A673 (cell line): ENCODE measurements around the gene CFL1. TPM values are rescaled to one million over a fixed set of nuclear protein-coding genes. Genes with fewer than 3 reads are reported as not detected.

Experiments used
- BruUV-seq: library from RNA; stranded (reverse); fragments of 400-500 nt; replicated peaks from 2 replicates; lab custom pipeline; 2021; lab: Mats Ljungman, UMichigan
- CTCF ChIA-PET: fragments of 300-600 bp; sonication (Branson Sonifier 250); formaldehyde crosslinking; loops from one replicate; lab custom pipeline; 2022; ENCODE audit warnings: antibody characterized with exemption; lab: Charles Lee
- POLR2A ChIA-PET: fragments of 300-600 bp; sonication (Branson Sonifier 250); formaldehyde crosslinking; loops from one replicate; lab custom pipeline; 2022; ENCODE audit warnings: antibody characterized with exemption; ENCODE audit not compliant: low non-redundant PET; lab: Charles Lee
- DNase-seq: peaks from one replicate; pipeline ENCODE4 v3.0.0-alpha.2; 2015; ENCODE audit warnings: low spot score
- H3K27ac ChIP-seq: fragments of 200-600 bp; sonication (generic); 2 replicates; pipeline ENCODE4 v1.5.1; 2016; ENCODE audit warnings: mixed run types, low read depth, mild to moderate bottlenecking, mixed read lengths, antibody characterized with exemption, low read length; ENCODE audit not compliant: poor library complexity, severe bottlenecking
- H3K27me3 ChIP-seq: fragments of 200-600 bp; sonication (generic); replicated peaks from 2 replicates; pipeline ENCODE4 v1.6.1; 2017; ENCODE audit warnings: mixed run types, low read depth, mild to moderate bottlenecking, mixed read lengths, antibody characterized with exemption, low read length; ENCODE audit not compliant: insufficient read depth, poor library complexity
- H3K36me3 ChIP-seq: fragments of 200-600 bp; sonication (generic); 2 replicates; pipeline ENCODE4 v1.6.1; 2016; ENCODE audit warnings: mixed run types, mild to moderate bottlenecking, mixed read lengths, antibody characterized with exemption, low read length; ENCODE audit not compliant: insufficient read depth, poor library complexity, severe bottlenecking
- H3K4me1 ChIP-seq: fragments of 200-600 bp; sonication (generic); 2 replicates; pipeline ENCODE4 v1.6.1; 2017; ENCODE audit warnings: mixed run types, mild to moderate bottlenecking, mixed read lengths, antibody characterized with exemption, low read length; ENCODE audit not compliant: insufficient read depth, poor library complexity, severe bottlenecking
- H3K4me3 ChIP-seq: fragments of 200-600 bp; sonication (generic); 2 replicates; pipeline ENCODE4 v1.5.1; 2016; ENCODE audit warnings: low read depth, mixed run types, mild to moderate bottlenecking, mixed read lengths, low read length; ENCODE audit not compliant: poor library complexity, severe bottlenecking
- H3K9me3 ChIP-seq: fragments of 200-600 bp; sonication (generic); 2 replicates; pipeline ENCODE4 v1.6.1; 2016; ENCODE audit warnings: mixed run types, low read depth, mild to moderate bottlenecking, mixed read lengths, antibody characterized with exemption, low read length; ENCODE audit not compliant: poor library complexity, severe bottlenecking
- EZH2 ChIP-seq: fragments of 200-600 bp; sonication (generic); IDR thresholded peaks from 2 replicates; pipeline ENCODE4 v1.6.1; 2017; ENCODE audit warnings: borderline replicate concordance, low read depth, mild to moderate bottlenecking, mixed read lengths, antibody characterized with exemption, low read length; ENCODE audit not compliant: poor library complexity, severe bottlenecking
- intact Hi-C: fragments of 100-400 bp; cut with micrococcal nuclease; formaldehyde crosslinking; loops from one replicate; pipeline ENCODE4 v1.10.0; 2022; ENCODE audit not compliant: unreplicated experiment
- total RNA-seq: library from RNA; stranded (reverse); gene quantifications from 2 replicates; pipeline ENCODE4 v1.2.3, GENCODE V29; 2021
- TF ChIP-seq, protein P1 (sequence below): fragments of 300-800, 200-600 bp; sonication (generic); conservative IDR thresholded peaks from 2 replicates; pipeline ENCODE4 v1.5.1; 2017; ENCODE audit warnings: low read depth, mild to moderate bottlenecking, antibody characterized with exemption, low read length, moderate library complexity, mixed read lengths

The CFL1 gene
- total RNA-seq, 1 experiment from 2014 or later = 1,649 TPM

DNA sequence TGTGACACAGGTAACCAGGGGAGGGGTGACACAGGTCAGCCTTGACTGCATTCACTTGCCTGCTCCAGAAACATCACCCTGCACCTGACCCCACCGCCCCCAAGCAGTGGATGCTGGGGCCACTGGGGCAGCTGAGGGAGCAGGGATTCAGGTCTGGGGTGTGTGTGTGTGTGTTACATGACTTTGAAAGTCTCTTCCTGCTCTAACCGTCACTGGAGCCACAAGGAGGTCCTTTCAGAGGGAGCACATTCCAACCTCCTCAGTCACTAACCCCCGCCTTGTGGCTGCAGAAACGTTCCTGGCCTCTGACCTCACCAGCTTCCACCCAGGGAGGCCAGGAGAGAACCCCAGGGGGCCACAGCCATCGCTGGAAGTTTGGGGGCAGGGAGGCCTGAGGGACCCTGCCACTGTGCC, 45.1 kb upstream of the CFL1 start:
- no TSS peak for BruUV-seq
- Histone ChIP-seq H3K27ac (no peak overlapping the region), H3K9me3 (no peaks in the 10 kb centered on the region), H3K36me3 (no peaks in the 10 kb centered on the region), H3K27me3 (no peaks in the 10 kb centered on the region), H3K4me1 (peaks cover 6% of the 10 kb centered on the region), H3K4me3 (no peak overlapping the region)
- TF ChIP-seq, protein P1, sequence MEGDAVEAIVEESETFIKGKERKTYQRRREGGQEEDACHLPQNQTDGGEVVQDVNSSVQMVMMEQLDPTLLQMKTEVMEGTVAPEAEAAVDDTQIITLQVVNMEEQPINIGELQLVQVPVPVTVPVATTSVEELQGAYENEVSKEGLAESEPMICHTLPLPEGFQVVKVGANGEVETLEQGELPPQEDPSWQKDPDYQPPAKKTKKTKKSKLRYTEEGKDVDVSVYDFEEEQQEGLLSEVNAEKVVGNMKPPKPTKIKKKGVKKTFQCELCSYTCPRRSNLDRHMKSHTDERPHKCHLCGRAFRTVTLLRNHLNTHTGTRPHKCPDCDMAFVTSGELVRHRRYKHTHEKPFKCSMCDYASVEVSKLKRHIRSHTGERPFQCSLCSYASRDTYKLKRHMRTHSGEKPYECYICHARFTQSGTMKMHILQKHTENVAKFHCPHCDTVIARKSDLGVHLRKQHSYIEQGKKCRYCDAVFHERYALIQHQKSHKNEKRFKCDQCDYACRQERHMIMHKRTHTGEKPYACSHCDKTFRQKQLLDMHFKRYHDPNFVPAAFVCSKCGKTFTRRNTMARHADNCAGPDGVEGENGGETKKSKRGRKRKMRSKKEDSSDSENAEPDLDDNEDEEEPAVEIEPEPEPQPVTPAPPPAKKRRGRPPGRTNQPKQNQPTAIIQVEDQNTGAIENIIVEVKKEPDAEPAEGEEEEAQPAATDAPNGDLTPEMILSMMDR = no peak
- no peak for TF ChIP-seq EZH2
- no peak for DNase-seq
- ChIA-PET CTCF (no interaction called here), POLR2A (no interaction called here)
- intact Hi-C loops = no loop called here

DNA sequence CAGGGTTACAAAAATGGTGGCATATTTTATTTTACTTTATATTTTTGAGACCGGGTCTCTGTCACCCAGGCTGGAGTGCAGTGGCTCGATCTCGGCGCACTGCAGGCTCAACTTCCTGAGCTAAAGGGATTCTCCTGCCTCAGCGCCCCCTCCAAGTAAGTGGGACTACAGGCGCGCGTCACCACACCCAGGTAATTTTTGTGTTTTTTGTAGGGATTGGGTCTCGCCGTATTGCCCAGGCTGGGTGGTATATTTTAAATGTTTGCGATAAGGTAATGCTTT, 42.9 kb upstream of the CFL1 start:
- no TSS peak for BruUV-seq
- no peak overlapping the region for H3K4me3 ChIP-seq
- no peak for DNase-seq
- no peak overlapping the region for H3K27ac ChIP-seq
- ChIA-PET CTCF (interaction anchor here (1.2 to 1.8 kb wide), 2 partner anchors 12 to 16 kb away, joined by 3 to 11 read pairs; partner anchors contain the start of gene FIBP), POLR2A (interaction anchor here (0.6 kb wide), 2 partner anchors 11 to 1406 kb away, joined by 3 to 5 read pairs; no protein-coding TSS in a partner anchor)
- no peaks in the 10 kb centered on the region for H3K27me3 ChIP-seq
- H3K9me3 ChIP-seq = no peaks in the 10 kb centered on the region
- TF ChIP-seq, protein P1 = no peak
- intact Hi-C loops = no loop called here
- H3K4me1 ChIP-seq = peaks cover 6% of the 10 kb centered on the region
- no peaks in the 10 kb centered on the region for H3K36me3 ChIP-seq

DNA sequence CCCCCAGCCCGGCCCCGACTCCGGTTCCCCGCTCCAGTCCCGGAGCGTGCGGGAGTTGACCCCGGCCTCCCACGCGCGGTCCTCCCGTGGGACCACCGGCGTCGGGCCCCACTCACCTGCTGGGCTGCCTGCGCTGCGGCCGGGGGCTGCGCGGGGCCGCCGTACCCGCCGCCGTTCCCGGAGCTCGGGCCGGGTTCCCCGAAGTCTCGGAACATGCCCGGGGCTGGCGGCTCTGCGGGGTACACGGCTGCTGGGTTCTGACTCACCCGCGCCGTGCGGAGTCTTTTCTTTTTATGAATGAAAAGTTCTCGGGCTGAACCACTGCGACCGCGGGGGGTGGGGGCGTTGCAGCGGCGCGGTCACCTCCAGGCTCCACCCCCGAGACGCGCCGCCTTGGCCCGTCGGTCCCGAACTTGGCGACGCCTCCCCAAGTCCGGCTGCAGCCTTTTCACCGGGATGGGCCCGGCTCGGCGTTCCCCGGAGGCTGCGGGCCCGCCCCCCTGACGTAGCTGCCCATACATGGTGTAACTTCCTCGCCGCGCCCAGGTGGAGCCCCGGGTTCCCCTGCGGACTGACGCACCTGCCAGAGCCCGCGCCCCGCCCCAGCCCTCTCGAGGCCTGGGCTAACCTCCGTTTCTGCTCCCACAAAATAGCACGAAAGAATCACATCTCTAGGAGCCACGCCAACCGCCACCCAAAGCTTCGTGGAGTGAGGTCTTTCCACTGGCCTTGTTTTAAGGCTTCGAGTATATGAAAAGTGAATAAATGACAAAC, 42.3 kb upstream of the CFL1 start, which contains the start of gene FOSL1:
Gene FOSL1 (minus strand): TSS at position 264 of the 774 bp plus-strand sequence. CDS start 49 bp downstream, at position 215.
- Histone ChIP-seq H3K4me1 (peaks cover 6% of the 10 kb centered on the region), H3K4me3 (peak within 1 kb of the TSS; percentile 65), H3K27ac (peak within 1 kb of the TSS; percentile 47), H3K9me3 (no peaks in the 10 kb centered on the region), H3K27me3 (no peaks in the 10 kb centered on the region), H3K36me3 (no peaks in the 10 kb centered on the region)
- TF ChIP-seq, protein P1 = no peak
- TF ChIP-seq EZH2 = no peak
- peak; percentile 94 for DNase-seq
- ChIA-PET CTCF (interaction anchor here (1.2 to 1.8 kb wide), 2 partner anchors 12 to 15 kb away, joined by 3 to 11 read pairs; partner anchors contain the start of gene FIBP), POLR2A (interaction anchor here (0.6 kb wide), 2 partner anchors 11 to 1405 kb away, joined by 3 to 5 read pairs; no protein-coding TSS in a partner anchor)
- BruUV-seq = no TSS peak
- intact Hi-C loops = no loop called here
